K562 (cell line): ENCODE data around the gene TTC38. TPM values are rescaled to one million over a fixed set of nuclear protein-coding genes. Genes with fewer than 3 reads are reported as not detected.

Source experiments
- ATAC-seq: fragments of 200-7000 bp; cut with Tn5 transposase; 3 replicates; pipeline ENCODE4 v1.9.1; 2020; ENCODE audit warnings: moderate library complexity
- BruUV-seq: library from RNA; stranded (reverse); fragments of 400-500 nt; replicated peaks from 2 replicates; lab custom pipeline; 2021; lab: Mats Ljungman, UMichigan
- CTCF ChIA-PET: fragments of 300-600 bp; formaldehyde crosslinking; extraction: SDS; loops from one replicate; lab custom pipeline; 2021; ENCODE audit warnings: low intra/inter-chr PET ratio; lab: Yijun Ruan, JAX
- POLR2A ChIA-PET: fragments of 300-600, 350-650 bp; sonication (Branson Sonifier 250); formaldehyde crosslinking; extraction: SDS; loops from one replicate; lab custom pipeline; 2021; ENCODE audit warnings: antibody characterized with exemption, inconsistent platforms; lab: Yijun Ruan, JAX
- DNase-seq, 4 experiments: peaks; one replicate each; pipeline versions ENCODE4 v3.0.0 to v3.0.0-alpha.2; 2011 to 2018; ENCODE audit warnings: low spot score in 3 of 4, mixed read lengths in 3 of 4; ENCODE audit errors: extremely low read depth in 1 of 4
- FAIRE-seq: peaks from 2 replicates; lab custom pipeline; 2011; peaks lifted over from hg19 to GRCh38; lab: Jason Lieb, UNC
- H2AFZ ChIP-seq: 2 replicates; pipeline ENCODE4 v1.6.0; 2011; ENCODE audit warnings: low read depth, low read length, control low read depth, inconsistent platforms
- H3K27ac ChIP-seq: fragments of 200-600 bp; 3 replicates; pipeline ENCODE4 v1.8.0; 2011; ENCODE audit warnings: low read depth, mild to moderate bottlenecking, control low read depth, inconsistent platforms, low read length, moderate library complexity, mixed read lengths; ENCODE audit errors: extremely low read depth
- H3K27me3 ChIP-seq, 2 experiments: fragments of 300-600 bp in 1 of 2; 2 replicates in 1 of 2; 3 replicates in 1 of 2; pipeline versions ENCODE4 v1.6.0 to v1.8.0; 2011; ENCODE audit warnings: inconsistent platforms in 2 of 2, low read length in 2 of 2, mild to moderate bottlenecking in 1 of 2, mixed read lengths in 1 of 2, moderate library complexity in 1 of 2; ENCODE audit not compliant: control insufficient read depth in 2 of 2, insufficient read depth in 2 of 2
- H3K36me3 ChIP-seq: fragments of 300-600 bp; 3 replicates; pipeline ENCODE4 v1.8.0; 2011; ENCODE audit warnings: mild to moderate bottlenecking, low read length, inconsistent platforms; ENCODE audit not compliant: control insufficient read depth, insufficient read depth
- H3K4me1 ChIP-seq, 2 experiments: fragments of 200-600 bp in 1 of 2; replicated peaks in 1 of 2; 2 replicates in 1 of 2; 3 replicates in 1 of 2; pipeline versions ENCODE4 v1.5.1 to v1.8.0; 2011; ENCODE audit warnings: inconsistent platforms in 2 of 2, low read length in 2 of 2, mild to moderate bottlenecking in 1 of 2, mixed read lengths in 1 of 2, moderate library complexity in 1 of 2; ENCODE audit not compliant: control insufficient read depth in 2 of 2, insufficient read depth in 2 of 2
- H3K4me2 ChIP-seq: 2 replicates; pipeline ENCODE4 v1.6.1; 2011; ENCODE audit warnings: low read length, control low read depth, inconsistent platforms, mixed read lengths; ENCODE audit not compliant: insufficient read depth
- H3K4me3 ChIP-seq: fragments of 200-600 bp; sonication (generic), shearing (Covaris generic); 2 replicates; pipeline ENCODE4 v1.5.1; 2016; ENCODE audit warnings: control low read depth, inconsistent platforms
- H3K79me2 ChIP-seq: fragments of 200-600 bp; 3 replicates; pipeline ENCODE4 v1.8.0; 2011; ENCODE audit warnings: low read length, inconsistent platforms; ENCODE audit not compliant: control insufficient read depth, insufficient read depth
- H3K9ac ChIP-seq, 2 experiments: 2 replicates each; pipeline versions ENCODE4 v1.6.0 to v1.6.1; 2011; ENCODE audit warnings: low read depth in 2 of 2, low read length in 2 of 2, control low read depth in 1 of 2, inconsistent platforms in 1 of 2, mild to moderate bottlenecking in 1 of 2, mixed read lengths in 1 of 2; ENCODE audit not compliant: insufficient read depth in 1 of 2
- H3K9me1 ChIP-seq: one replicate; pipeline ENCODE4 v1.6.0; 2011; ENCODE audit warnings: inconsistent platforms, mild to moderate bottlenecking, low read length, moderate library complexity; ENCODE audit not compliant: control insufficient read depth, insufficient read depth
- H3K9me3 ChIP-seq: replicated peaks from 2 replicates; pipeline ENCODE4 v1.5.1; 2011; ENCODE audit warnings: low read depth, low read length, inconsistent platforms; ENCODE audit not compliant: control insufficient read depth, insufficient read depth
- H4K20me1 ChIP-seq: replicated peaks from 2 replicates; pipeline ENCODE4 v1.6.1; 2011; ENCODE audit warnings: low read length, inconsistent platforms, mixed read lengths; ENCODE audit not compliant: control insufficient read depth, insufficient read depth
- JUNB ChIP-seq: fragments of 450-650 bp; formaldehyde crosslinking; conservative IDR thresholded peaks from 2 replicates; pipeline ENCODE4 v1.4.0; 2020; ENCODE audit warnings: mild to moderate bottlenecking
- PCBP1 ChIP-seq: fragments of 200-400 bp; formaldehyde crosslinking; IDR thresholded peaks from 2 replicates; pipeline ENCODE4 v1.6.1; 2018; ENCODE audit warnings: mild to moderate bottlenecking, low read depth, low read length; ENCODE audit not compliant: poor library complexity, severe bottlenecking
- PHTF2 ChIP-seq: fragments of 250-450 bp; sonication (Bioruptor Pico); IDR thresholded peaks from 2 replicates; pipeline ENCODE4 v1.5.0; 2021; ENCODE audit warnings: mild to moderate bottlenecking
- RNF2 ChIP-seq: sonication (generic); IDR thresholded peaks from 2 replicates; pipeline ENCODE4 v1.6.1; 2016
- SMARCB1 ChIP-seq: IDR thresholded peaks from 2 replicates; pipeline ENCODE4 v1.6.1; 2011; ENCODE audit warnings: improper control_type of control experiment, low read depth; ENCODE audit not compliant: insufficient read length
- TCF3 ChIP-seq: sonication (generic); formaldehyde crosslinking; IDR thresholded peaks from 2 replicates; pipeline ENCODE4 v1.4.0; 2020; ENCODE audit warnings: mild to moderate bottlenecking, missing genetic modification reagents
- UBTF ChIP-seq, 2 experiments: IDR thresholded peaks; 2 replicates each; pipeline ENCODE4 v1.6.1; 2012; ENCODE audit warnings: improper control_type of control experiment in 2 of 2, low read depth in 2 of 2, low read length in 2 of 2, borderline replicate concordance in 1 of 2
- ZBTB33 ChIP-seq: sonication (generic); formaldehyde crosslinking; IDR thresholded peaks from 2 replicates; pipeline ENCODE4 v1.8.1; 2023; ENCODE audit warnings: mild to moderate bottlenecking, missing genetic modification reagents
- ZNF695 ChIP-seq: fragments of 450-650 bp; formaldehyde crosslinking; IDR thresholded peaks from 2 replicates; pipeline ENCODE4 v1.4.0; 2020; ENCODE audit warnings: mild to moderate bottlenecking, moderate library complexity
- WGBS: fragments of 100-300 bp; shearing (Covaris generic); methylation state at CpG from one replicate; pipeline ENCODE4 v1.1.6; 2016; ENCODE audit warnings: low coverage, mixed read lengths; ENCODE audit not compliant: insufficient coverage; ENCODE audit errors: missing lambda C conversion rate; 5-methylcytosine and 5-hydroxymethylcytosine counted together
- in situ Hi-C: fragments of 300-500 bp; cut with MboI; formaldehyde crosslinking; loops from 4 replicates; pipeline ENCODE4 v1.15.0; 2018; ENCODE audit warnings: inconsistent platforms, mixed read lengths
- intact Hi-C: fragments of 100-400 bp; cut with micrococcal nuclease; formaldehyde crosslinking; loops from 2 replicates; pipeline ENCODE4 v1.14.2; 2022
- polyA plus RNA-seq, 8 experiments: library from polyadenylated mRNA; depleted of rRNA in 4 of 8; stranded (reverse) in 5 of 8; unstranded in 3 of 8; fragments of >200 nt; fragmentation: Nextera tagmentation in 2 of 8; fragmentation: Illumina TruSeq in 1 of 8; extraction: Ambion mirVana in 2 of 8; extraction: Trizol in 1 of 8; gene quantifications; 2 replicates each; pipeline versions ENCODE4 v1.2.1 to v1.2.3, GENCODE V29; 2011 to 2014; ENCODE audit warnings: inconsistent platforms in 1 of 8, missing spikeins in 1 of 8
- total RNA-seq, 7 experiments: library from RNA; depleted of rRNA in 6 of 7; stranded (reverse); fragments of >200 nt in 6 of 7; fragmentation: Illumina TruSeq in 2 of 7; extraction: Trizol in 2 of 7; gene quantifications; 2 replicates each; pipeline versions ENCODE4 v1.2.1 to v1.2.3, GENCODE V29; 2011 to 2021; ENCODE audit warnings: low replicate concordance in 1 of 7

TTC38 gene
- total and polyA plus RNA-seq, 9 of the 15 experiments (the other 6 are each of a cell fraction or from before 2014, with no cell fraction given): 0.84 to 28.4 (median 18.1) TPM

GRCh38 chr22:46242076-46242475 is 25.7 kb upstream of the TTC38 start:
- intact Hi-C loops: loop anchor here (10.0 kb wide), 1 partner anchor 87 kb away; the partner anchor contains the start of gene PPARA
- H3K79me2 ChIP-seq: no peaks in the 10 kb centered on the region
- DNase-seq (no peak), ATAC-seq (no peak), FAIRE-seq (no peak)
- peaks cover 5% of the 10 kb centered on the region; the same call in 1 of the 3 replicates for H3K36me3 ChIP-seq
- no peak overlapping the region for H3K9ac ChIP-seq
- no peaks in the 10 kb centered on the region for H3K27me3 ChIP-seq
- no peaks in the 10 kb centered on the region for H4K20me1 ChIP-seq
- H3K4me3 ChIP-seq: no peak overlapping the region
- no peak overlapping the region for H2AFZ ChIP-seq
- no peak overlapping the region for H3K4me2 ChIP-seq
- no peaks in the 10 kb centered on the region for H3K9me3 ChIP-seq
- WGBS: 88% methylated on average over 5 of the region's 10 CpGs
- BruUV-seq: no TSS peak
- H3K4me1 ChIP-seq: peaks cover 19 to 43% of the 10 kb centered on the region in 2 experiments; a peak in 4 of 5 replicates
- no peak overlapping the region for H3K27ac ChIP-seq
- no peaks in the 10 kb centered on the region for H3K9me1 ChIP-seq
- ChIA-PET CTCF (no interaction called here), POLR2A (interaction anchor here (0.6 to 1.7 kb wide), 2 partner anchors 15 to 647 kb away, joined by 3 to 5 read pairs; no protein-coding TSS in a partner anchor)
- TF ChIP-seq ZNF695 (CRISPR knock-in tag): no peak
- TF ChIP-seq PHTF2: no peak
- TF ChIP-seq SMARCB1: no peak
- no peak for TF ChIP-seq TCF3 (CRISPR knock-in tag)
- TF ChIP-seq UBTF (IDR thresholded peaks at IDR 0.05; ENCODE audit: borderline replicate concordance in 1 of 2, low read depth in 2 of 2, low read length in 2 of 2): no peak
- TF ChIP-seq RNF2: no peak
- no peak for TF ChIP-seq JUNB (CRISPR knock-in tag)
- TF ChIP-seq PCBP1: no peak
- no peak for TF ChIP-seq ZBTB33 (CRISPR knock-in tag)
- TF ChIP-seq, all 486 proteins: peak for 0
- in situ Hi-C loops: loop anchor here (10.0 kb wide), 1 partner anchor 97 kb away; no protein-coding TSS in a partner anchor
